ENCODE results near the gene GADD45GIP1. TPM values are rescaled to one million over a fixed set of nuclear protein-coding genes. Genes with fewer than 3 reads are reported as not detected.

GADD45GIP1 gene
- polyA plus RNA-seq, 2 of the 4 experiments (the other 2 are of a cell fraction), result 26.4 to 31.1 TPM

GRCh38 chr19:12937927-12938778 lies 18.9 kb downstream of the GADD45GIP1 start, which contains the start of gene CALR (continued):
- 0 out of 2 replicates have a peak, but pooled peaks have one; percentile 16 for TF ChIP-seq REST (IDR thresholded peaks at IDR 0.05)
- no peak for TF ChIP-seq FOSB (CRISPR knock-in tag; IDR thresholded peaks at IDR 0.05)
- TF ChIP-seq RFX5 (IDR thresholded peaks at IDR 0.05), result no peak
- no peak for TF ChIP-seq KDM5A (IDR thresholded peaks at IDR 0.05)
- no peak for TF ChIP-seq CHD4 (IDR thresholded peaks at IDR 0.05; ENCODE audit: borderline replicate concordance)
- 0 out of 2 replicates have a peak, but pooled peaks have one; percentile 24 for TF ChIP-seq HDAC2 (IDR thresholded peaks at IDR 0.05)
- peak; percentile 95 for TF ChIP-seq MAZ (IDR thresholded peaks at IDR 0.05; ENCODE audit: borderline replicate concordance, low read depth, low read length)
- no peak for TF ChIP-seq ELK1 (IDR thresholded peaks at IDR 0.05; ENCODE audit: low read depth, low read length)
- no peak for TF ChIP-seq HMGXB4 (CRISPR knock-in tag; IDR thresholded peaks at IDR 0.05; ENCODE audit: borderline replicate concordance)
- TF ChIP-seq PHF8 (IDR thresholded peaks at IDR 0.05; ENCODE audit: borderline replicate concordance, low read depth), result peak; percentile 95
- TF ChIP-seq NR3C1 (IDR thresholded peaks at IDR 0.05), result no peak
- no peak for TF ChIP-seq BHLHE40 (IDR thresholded peaks at IDR 0.05; ENCODE audit: low read depth, low read length)
- no peak for TF ChIP-seq FOXS1 (CRISPR knock-in tag; IDR thresholded peaks at IDR 0.05)
- TF ChIP-seq ESRRA (IDR thresholded peaks at IDR 0.05; ENCODE audit: borderline replicate concordance, low read length), result no peak
- peak; percentile 93 for TF ChIP-seq POLR2A (IDR thresholded peaks at IDR 0.05; ENCODE audit: low read length)
- no peak for TF ChIP-seq HOXB5 (CRISPR knock-in tag; IDR thresholded peaks at IDR 0.05)
- no peak for TF ChIP-seq FOSL2 (IDR thresholded peaks at IDR 0.05)
- TF ChIP-seq FOSL2 (CRISPR knock-in tag; IDR thresholded peaks at IDR 0.05), result no peak
- no peak for TF ChIP-seq RARB (CRISPR knock-in tag; IDR thresholded peaks at IDR 0.05)
- peak; percentile 88; the same call in 2 of the 3 replicates for TF ChIP-seq BCL3 (IDR thresholded peaks at IDR 0.05)
- no peak for TF ChIP-seq RAD21 (conservative IDR thresholded peaks at IDR 0.05 in 1 of 2, IDR thresholded peaks at IDR 0.05 in 1 of 2)
